ENCODE data around the gene APRT. TPM values are rescaled to one million over a fixed set of nuclear protein-coding genes. Genes with fewer than 3 reads are reported as not detected.

The APRT gene
- total RNA-seq, 1 experiment from 2014 or later: 350 TPM

DNA sequence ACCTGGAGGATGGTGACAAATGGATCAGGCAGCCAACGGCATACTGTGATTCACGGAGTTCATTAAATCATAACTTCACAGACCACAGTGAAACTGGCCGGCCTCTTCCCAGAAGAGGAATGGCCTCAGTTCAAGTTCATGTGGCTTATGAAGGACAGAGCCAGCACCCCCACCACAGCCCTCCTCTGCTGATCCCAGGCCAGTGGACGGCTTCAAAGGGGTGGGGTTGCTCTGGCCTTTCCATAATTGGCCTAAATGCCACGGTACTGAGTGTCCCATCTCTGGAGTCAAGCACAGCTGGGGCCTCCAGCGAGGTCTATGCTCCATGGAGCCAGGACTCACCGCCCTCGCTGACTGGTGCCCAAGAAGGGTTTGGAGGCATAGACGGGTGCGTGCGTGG is 23.7 kb upstream of the APRT start:
- Histone ChIP-seq H3K4me1 (ENCODE audit: insufficient read depth, low read length) (no peaks in the 10 kb centered on the region), H2AFZ (ENCODE audit: low read length) (no peak overlapping the region), H3K36me3 (ENCODE audit: low read depth, low read length) (no peaks in the 10 kb centered on the region), H3K27ac (ENCODE audit: low read length) (no peak overlapping the region), H3F3A (ENCODE audit: low read length, unreplicated experiment) (no peaks in the 10 kb centered on the region), H3K9me2 (replicated peaks; ENCODE audit: low read length) (no peaks in the 10 kb centered on the region), H3K27me3 (ENCODE audit: low read length) (no peaks in the 10 kb centered on the region), H3K79me2 (ENCODE audit: low read length) (no peaks in the 10 kb centered on the region), H4K20me1 (ENCODE audit: low read length) (no peaks in the 10 kb centered on the region), H3K9me3 (ENCODE audit: low read length) (no peaks in the 10 kb centered on the region), H3K4me3 (ENCODE audit: low read length) (no peak overlapping the region), H3K9ac (ENCODE audit: low read length) (no peak overlapping the region), H3K4me2 (ENCODE audit: low read length) (no peak overlapping the region)
- POLR2A ChIA-PET (ENCODE audit: unreplicated experiment): no interaction called here
- ATAC-seq (no peak), DNase-seq (no peak)
- BruUV-seq (replicated peaks): no TSS peak
- CTCF ChIA-PET: no interaction called here
- TF ChIP-seq CTCF (conservative IDR thresholded peaks at IDR 0.05; ENCODE audit: low read depth, low read length): no peak
- no peak for TF ChIP-seq EZH2 (IDR thresholded peaks at IDR 0.05; ENCODE audit: low read length, unreplicated experiment)
- TF ChIP-seq EZH2phosphoT487 (IDR thresholded peaks at IDR 0.05; ENCODE audit: borderline replicate concordance, low read length): no peak
- intact Hi-C loops (cut with micrococcal nuclease): no loop called here

- no TSS peak for BruUV-seq (replicated peaks)
- H3K9me2 ChIP-seq (replicated peaks; ENCODE audit: low read length): no peaks in the 10 kb centered on the region
- ChIA-PET POLR2A (ENCODE audit: unreplicated experiment) (no interaction called here), CTCF (no interaction called here)
- no peak for ATAC-seq
- intact Hi-C loops (cut with micrococcal nuclease): no loop called here
- no peak overlapping the region for H3K4me2 ChIP-seq (ENCODE audit: low read length)
- H3K27ac ChIP-seq (ENCODE audit: low read length): no peak overlapping the region
- H3K27me3 ChIP-seq (ENCODE audit: low read length): no peaks in the 10 kb centered on the region
- no peaks in the 10 kb centered on the region for H3F3A ChIP-seq (ENCODE audit: low read length, unreplicated experiment)
- no peak overlapping the region for H3K9ac ChIP-seq (ENCODE audit: low read length)
- no peaks in the 10 kb centered on the region for H4K20me1 ChIP-seq (ENCODE audit: low read length)
- no peak overlapping the region for H3K4me3 ChIP-seq (ENCODE audit: low read length)
- no peak for DNase-seq
- H2AFZ ChIP-seq (ENCODE audit: low read length): no peak overlapping the region
- no peaks in the 10 kb centered on the region for H3K36me3 ChIP-seq (ENCODE audit: low read depth, low read length)
- no peaks in the 10 kb centered on the region for H3K79me2 ChIP-seq (ENCODE audit: low read length)
- H3K4me1 ChIP-seq (ENCODE audit: insufficient read depth, low read length): no peaks in the 10 kb centered on the region
- TF ChIP-seq CTCF (conservative IDR thresholded peaks at IDR 0.05; ENCODE audit: low read depth, low read length): no peak
- no peak for TF ChIP-seq EZH2phosphoT487 (IDR thresholded peaks at IDR 0.05; ENCODE audit: borderline replicate concordance, low read length)
- no peak for TF ChIP-seq EZH2 (IDR thresholded peaks at IDR 0.05; ENCODE audit: low read length, unreplicated experiment)
- no peaks in the 10 kb centered on the region for H3K9me3 ChIP-seq (ENCODE audit: low read length)
Measured at GRCh38 chr16:88834670-88835069, 22.9 kb upstream of the APRT start.

- BruUV-seq (replicated peaks): no TSS peak
- no peaks in the 10 kb centered on the region for H3K27me3 ChIP-seq (ENCODE audit: low read length)
- no peaks in the 10 kb centered on the region for H3K79me2 ChIP-seq (ENCODE audit: low read length)
- H4K20me1 ChIP-seq (ENCODE audit: low read length): no peaks in the 10 kb centered on the region
- no peaks in the 10 kb centered on the region for H3K36me3 ChIP-seq (ENCODE audit: low read depth, low read length)
- no peaks in the 10 kb centered on the region for H3K4me1 ChIP-seq (ENCODE audit: insufficient read depth, low read length)
- H3F3A ChIP-seq (ENCODE audit: low read length, unreplicated experiment): no peaks in the 10 kb centered on the region
- ATAC-seq (no peak), DNase-seq (no peak)
- no peaks in the 10 kb centered on the region for H3K9me2 ChIP-seq (replicated peaks; ENCODE audit: low read length)
- H3K9ac ChIP-seq (ENCODE audit: low read length): no peak overlapping the region
- H3K27ac ChIP-seq (ENCODE audit: low read length): no peak overlapping the region
- H3K4me3 ChIP-seq (ENCODE audit: low read length): no peak overlapping the region
- H2AFZ ChIP-seq (ENCODE audit: low read length): no peak overlapping the region
- CTCF ChIA-PET: no interaction called here
- intact Hi-C loops (cut with micrococcal nuclease): no loop called here
- POLR2A ChIA-PET (ENCODE audit: unreplicated experiment): no interaction called here
- no peak for TF ChIP-seq EZH2 (IDR thresholded peaks at IDR 0.05; ENCODE audit: low read length, unreplicated experiment)
- no peak for TF ChIP-seq CTCF (conservative IDR thresholded peaks at IDR 0.05; ENCODE audit: low read depth, low read length)
- TF ChIP-seq EZH2phosphoT487 (IDR thresholded peaks at IDR 0.05; ENCODE audit: borderline replicate concordance, low read length): no peak
- H3K4me2 ChIP-seq (ENCODE audit: low read length): no peak overlapping the region
- H3K9me3 ChIP-seq (ENCODE audit: low read length): no peaks in the 10 kb centered on the region
Measured at GRCh38 chr16:88833086-88833485, 21.4 kb upstream of the APRT start.
